GM13976 (cell line): ENCODE data around the gene LMAN2L.

Source experiments
- DNase-seq: peaks from one replicate; pipeline ENCODE4 v3.0.0; 2012; ENCODE audit warnings: low spot score
- CTCF ChIP-seq: IDR thresholded peaks from 2 replicates; pipeline ENCODE4 v1.5.1; 2012; ENCODE audit warnings: borderline replicate concordance, mild to moderate bottlenecking; ENCODE audit not compliant: insufficient read depth; ENCODE audit errors: extremely low read depth, missing control alignments, control extremely low read depth
- in situ Hi-C: fragments of 300-500 bp; cut with MboI; formaldehyde crosslinking; loops from one replicate; pipeline ENCODE4 v1.12.0; 2022; ENCODE audit warnings: low sequenced_read_pairs, mixed read lengths, inconsistent platforms; ENCODE audit not compliant: unreplicated experiment

LMAN2L gene

GRCh38 chr2:96684883-96685576 is 54.8 kb downstream of the LMAN2L start:
- TF ChIP-seq CTCF = no peak
- in situ Hi-C loops = no loop called here
- no peak for DNase-seq

DNA sequence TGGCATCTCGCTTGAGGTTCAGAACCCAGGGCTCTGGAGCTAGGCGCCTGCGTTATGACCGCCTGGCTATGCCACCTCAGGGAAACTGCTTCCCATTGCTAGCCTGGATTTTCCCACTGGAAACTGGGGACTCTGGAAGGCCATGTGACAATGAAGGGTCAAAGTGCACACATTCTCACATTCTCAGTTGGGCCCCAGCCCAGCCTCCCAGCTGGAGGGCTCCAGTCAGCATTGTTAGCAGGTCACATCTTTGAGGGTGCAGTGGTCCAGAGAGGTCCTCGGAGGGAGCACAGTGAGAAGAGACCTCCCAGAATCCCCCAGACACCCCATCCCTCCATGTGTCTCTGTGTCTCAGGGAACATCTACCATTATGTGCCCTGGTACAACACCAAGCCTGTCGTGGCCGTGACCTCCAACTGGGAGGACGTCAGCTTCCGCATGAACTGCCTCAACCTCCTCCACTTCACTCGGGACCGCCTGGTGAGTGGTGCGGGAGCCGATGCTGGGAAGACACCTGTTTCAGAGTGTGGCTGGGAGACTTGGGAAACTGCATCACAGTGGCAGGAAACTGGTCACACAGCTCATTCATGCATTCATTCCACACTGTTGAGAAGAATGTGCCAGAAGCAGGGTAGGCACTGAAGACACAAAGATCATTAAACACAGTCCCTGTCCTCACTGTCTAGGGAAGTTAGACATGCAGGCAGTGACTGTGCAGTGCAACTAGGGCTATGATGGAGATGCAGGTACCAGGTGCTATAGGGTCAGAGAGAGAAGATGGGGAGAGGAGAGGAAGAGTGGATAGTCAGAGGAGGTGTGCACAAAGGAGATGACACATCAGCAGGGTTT is 55.7 kb downstream of the LMAN2L start:
- no peak for TF ChIP-seq CTCF
- no peak for DNase-seq
- in situ Hi-C loops = no loop called here

- no peak for TF ChIP-seq CTCF
- in situ Hi-C loops = no loop called here
- no peak for DNase-seq
Measured at GRCh38 chr2:96683307-96683706, 56.6 kb downstream of the LMAN2L start.

DNA sequence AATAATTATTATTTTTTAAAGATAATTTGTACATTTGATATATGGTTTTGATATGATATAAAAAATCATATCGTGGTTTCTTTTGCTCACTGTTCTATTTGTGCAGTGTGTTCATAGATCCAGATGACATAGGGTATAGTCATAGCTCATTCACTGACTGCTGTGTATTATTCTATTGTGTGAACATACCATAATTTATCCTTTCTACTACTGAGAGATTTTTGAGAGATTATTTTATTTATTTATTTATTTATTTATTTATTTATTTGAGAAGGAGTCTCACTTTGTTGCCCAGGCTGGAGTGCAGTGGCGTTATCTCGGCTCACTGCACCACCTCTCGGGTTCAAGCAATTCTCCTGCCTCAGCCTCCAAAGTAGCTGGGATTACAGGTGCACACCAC is 58.3 kb downstream of the LMAN2L start:
- no peak for TF ChIP-seq CTCF
- in situ Hi-C loops = no loop called here
- DNase-seq = no peak

DNA sequence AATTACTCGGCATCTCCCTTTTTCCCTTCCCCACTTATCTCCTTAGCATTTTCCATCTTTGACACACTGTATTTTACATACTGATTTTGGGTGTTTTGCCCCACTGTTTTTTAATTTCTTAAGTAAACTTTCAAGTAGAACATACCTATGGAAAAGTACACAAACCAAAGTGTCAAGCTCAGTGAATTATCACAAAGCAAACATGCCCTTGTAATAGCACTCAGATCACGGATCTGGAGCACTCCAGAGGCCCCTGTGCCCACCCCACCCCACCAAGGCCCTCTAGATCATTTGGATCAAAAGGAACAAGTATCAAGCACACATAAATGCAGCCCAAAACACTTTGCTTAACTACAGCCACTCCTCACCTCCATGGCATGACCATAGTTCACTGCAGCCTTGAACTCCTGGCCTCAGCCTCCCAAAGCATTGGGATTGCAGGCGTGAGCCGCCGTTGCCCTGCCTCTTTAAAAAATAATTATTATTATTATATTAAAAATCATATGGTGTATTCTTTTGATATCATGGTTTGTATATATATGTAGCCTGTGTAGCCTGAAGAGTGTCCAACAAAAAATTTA is 59.2 kb downstream of the LMAN2L start:
- DNase-seq = no peak
- no peak for TF ChIP-seq CTCF
- in situ Hi-C loops = no loop called here

DNA sequence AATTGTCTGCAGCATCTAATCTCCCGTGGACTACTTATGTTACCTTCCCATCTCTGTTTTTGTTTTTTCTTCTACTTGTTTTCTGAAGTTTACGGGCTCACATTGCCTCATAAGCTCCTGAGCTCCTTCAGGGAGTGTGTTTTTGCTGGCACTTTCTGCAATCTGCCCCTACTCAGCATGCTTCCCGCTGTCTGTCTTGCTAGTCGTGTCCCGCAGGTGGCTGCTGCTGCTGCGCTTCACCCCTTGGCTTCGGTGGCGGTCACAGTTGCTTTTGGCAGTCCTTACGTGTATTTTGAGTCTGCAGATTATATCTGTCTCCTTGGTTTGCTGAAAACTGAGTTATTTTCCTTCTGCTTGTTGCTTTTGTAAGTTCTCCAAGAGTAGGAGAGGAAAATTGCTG is 60.0 kb downstream of the LMAN2L start:
- TF ChIP-seq CTCF = no peak
- in situ Hi-C loops = no loop called here

More for the DNA sequence above, 60.0 kb downstream of the LMAN2L start:
- DNase-seq = no peak
